NCI-H2196 treated with DMSO at 0.1 percent for 48 hours (cell line): ENCODE results near the gene LEF1.
A peak's percentile ranks its signal among the peaks of the same experiment; 100 is the strongest.
"Not testable (repeated sequence)": the region's sequence is repeated elsewhere in the genome, so short reads cannot be mapped to it uniquely, and the experiment has no call there.

Experiments
- DNase-seq: peaks from one replicate; lab custom pipeline; 2025; ENCODE audit not compliant: unreplicated experiment; lab: John Stamatoyannopoulos, UW

The LEF1 gene

GRCh38 chr4:108070775-108071174, 98.0 kb downstream of the LEF1 start:
- no peak for DNase-seq

GRCh38 chr4:108068442-108068841, 100.3 kb downstream of the LEF1 start:
- no peak for DNase-seq

- no peak for DNase-seq
Measured at GRCh38 chr4:108060686-108061321, 107.9 kb downstream of the LEF1 start.

GRCh38 chr4:108060164-108060563, 108.6 kb downstream of the LEF1 start:
- no peak for DNase-seq

GRCh38 chr4:108058685-108059440, 109.9 kb downstream of the LEF1 start:
- DNase-seq = no peak

GRCh38 chr4:108056418-108056817, 112.3 kb downstream of the LEF1 start:
- no peak for DNase-seq

- DNase-seq = no peak
Measured at GRCh38 chr4:108055787-108056186, 112.9 kb downstream of the LEF1 start.

- DNase-seq = no peak
Measured at GRCh38 chr4:108054025-108054638, 114.6 kb downstream of the LEF1 start.

- no peak for DNase-seq
Measured at GRCh38 chr4:108053251-108053711, 115.5 kb downstream of the LEF1 start.

- DNase-seq = no peak
Measured at GRCh38 chr4:108052558-108053120, 116.1 kb downstream of the LEF1 start.

GRCh38 chr4:108051343-108051742, 117.4 kb downstream of the LEF1 start:
- no peak for DNase-seq

- DNase-seq = not testable (repeated sequence)
Measured at GRCh38 chr4:108050166-108051111, 118.3 kb downstream of the LEF1 start.

GRCh38 chr4:108049406-108049805, 119.3 kb downstream of the LEF1 start:
- DNase-seq = no peak

- no peak for DNase-seq
Measured at GRCh38 chr4:108048997-108049396, 119.7 kb downstream of the LEF1 start.

- no peak for DNase-seq
Measured at GRCh38 chr4:108048157-108048556, 120.6 kb downstream of the LEF1 start.

GRCh38 chr4:108047199-108047598, 121.5 kb downstream of the LEF1 start:
- DNase-seq = no peak

GRCh38 chr4:108045687-108046024, 123.1 kb downstream of the LEF1 start:
- peak; percentile 19 for DNase-seq

- DNase-seq = no peak
Measured at GRCh38 chr4:108044951-108045686, 123.6 kb downstream of the LEF1 start.

- peak; percentile 18 for DNase-seq
Measured at GRCh38 chr4:108043526-108043925, 125.2 kb downstream of the LEF1 start.

- no peak for DNase-seq
Measured at GRCh38 chr4:108042927-108043326, 125.8 kb downstream of the LEF1 start.
